Measurements from ENCODE around the gene HERPUD2.
"Not testable (repeated sequence)": the region's sequence is repeated elsewhere in the genome, so short reads cannot be mapped to it uniquely, and the experiment has no call there.

The HERPUD2 gene

DNA sequence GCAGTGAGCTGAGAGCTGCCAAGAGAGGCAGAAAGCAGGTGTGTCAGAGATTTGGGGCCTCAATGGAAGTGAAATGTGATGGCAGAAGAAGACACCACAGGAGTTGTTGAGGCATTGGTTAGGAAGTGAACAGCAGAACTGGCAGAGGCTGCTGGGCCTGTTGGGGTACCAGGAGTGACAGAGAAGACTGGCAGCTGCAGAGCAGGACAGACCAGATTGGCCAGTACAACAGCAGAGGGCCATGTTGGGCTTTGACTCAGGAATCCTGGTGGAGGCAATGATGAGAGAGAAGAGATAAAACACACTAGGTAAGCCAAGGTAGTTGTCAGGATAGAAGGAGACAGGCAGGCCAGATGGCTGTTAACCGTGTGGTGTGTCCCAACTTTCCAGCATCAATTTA is 19.9 kb upstream of the HERPUD2 start:
- no peak for DNase-seq (ENCODE audit: low read depth in 2 of 3, low spot score in 2 of 3)

DNA sequence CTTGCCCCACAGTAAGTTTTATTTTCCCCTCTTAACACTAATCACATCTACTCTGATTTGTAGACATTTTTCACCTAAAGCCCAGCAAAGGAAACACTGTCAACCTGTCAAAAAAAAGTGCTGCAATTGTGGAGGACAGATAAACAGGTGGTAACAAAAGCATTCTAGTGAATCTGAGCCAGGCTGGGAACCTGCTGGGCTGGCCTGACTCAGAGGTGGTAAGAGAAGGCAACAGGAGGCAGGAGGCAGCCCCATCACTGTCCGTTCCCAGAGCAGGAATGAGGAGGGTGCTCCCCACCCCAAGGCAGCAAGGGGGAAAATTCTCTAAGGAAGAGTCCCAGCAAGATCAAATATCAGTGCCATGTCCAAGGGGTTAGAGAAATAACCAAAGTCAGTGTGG is 19.5 kb upstream of the HERPUD2 start:
- DNase-seq (ENCODE audit: low read depth in 2 of 3, low spot score in 2 of 3): no peak

DNA sequence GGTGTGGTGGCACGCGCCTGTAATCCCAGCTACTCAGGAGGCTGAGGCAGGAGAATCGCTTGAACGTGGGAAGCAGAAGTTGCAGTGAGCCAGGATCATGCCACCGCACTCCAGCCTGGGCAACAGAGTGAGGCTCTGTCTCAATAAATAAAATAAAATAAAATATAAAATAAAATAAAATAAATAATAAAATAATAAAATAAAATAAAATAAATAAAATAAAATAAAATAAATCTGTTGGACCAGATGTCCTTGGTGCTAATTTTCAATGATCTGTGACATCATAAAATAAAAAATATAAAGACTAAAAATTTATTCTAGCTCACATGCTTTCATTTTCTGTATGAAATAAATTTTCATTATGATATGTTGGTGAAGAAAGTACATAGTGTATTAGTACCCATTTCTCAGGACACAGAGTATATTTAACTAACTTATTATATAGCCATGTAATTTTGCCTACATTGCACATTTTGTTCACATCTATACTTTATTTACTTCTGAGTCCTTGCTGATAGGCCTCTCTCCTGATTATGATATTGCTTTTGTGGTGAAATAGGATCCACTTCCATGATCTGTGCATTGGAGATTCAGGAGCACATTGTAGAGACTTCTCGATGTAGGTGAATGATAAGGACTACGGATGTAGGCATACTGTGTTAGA is 17.8 kb upstream of the HERPUD2 start:
- no peak for DNase-seq (ENCODE audit: low read depth in 2 of 3, low spot score in 2 of 3)

DNA sequence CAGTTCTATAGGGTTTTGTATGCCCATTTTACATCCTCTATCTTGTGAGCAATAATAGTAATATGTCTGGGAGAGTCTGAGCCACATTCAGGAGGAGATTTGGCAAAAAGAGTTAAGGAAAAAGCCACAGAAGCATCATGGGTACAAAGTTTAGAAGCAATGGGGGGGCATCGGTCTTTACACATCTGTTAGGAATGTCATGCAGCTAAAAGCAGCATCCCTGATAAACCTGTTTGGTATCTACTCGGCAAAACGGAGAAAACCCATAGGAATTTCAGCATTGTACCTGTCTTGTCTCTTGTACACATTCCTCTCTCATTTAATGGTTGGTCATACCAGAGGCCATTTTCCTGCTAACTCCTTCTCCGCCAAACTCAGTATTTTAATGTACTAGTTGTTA is 12.5 kb upstream of the HERPUD2 start:
- no peak for DNase-seq (ENCODE audit: low read depth in 2 of 3, low spot score in 2 of 3)

- no peak for DNase-seq (ENCODE audit: low read depth in 2 of 3, low spot score in 2 of 3)
Measured at GRCh38 chr7:35705932-35706461, 11.1 kb upstream of the HERPUD2 start.

DNA sequence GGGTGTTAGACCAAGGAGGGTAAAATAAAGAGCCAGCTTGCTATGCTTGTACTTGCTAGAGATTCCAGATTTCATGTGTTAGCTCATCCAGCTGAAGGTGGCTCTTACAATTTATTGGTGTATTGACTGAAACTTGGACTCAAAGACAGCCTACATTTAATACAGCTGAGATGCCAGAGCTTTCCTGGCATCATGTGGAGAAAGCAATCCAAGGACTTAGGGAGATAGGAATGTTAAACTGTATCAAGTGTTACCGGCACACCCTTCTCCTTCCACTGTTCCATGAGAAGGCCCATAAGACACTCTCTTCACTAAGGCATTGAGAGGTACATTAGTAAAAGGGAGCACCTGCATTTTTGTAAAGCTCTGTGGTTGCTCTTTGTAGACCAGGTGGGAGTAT is 9.3 kb upstream of the HERPUD2 start:
- no peak for DNase-seq (ENCODE audit: low read depth in 2 of 3, low spot score in 2 of 3)

- DNase-seq (ENCODE audit: low read depth in 2 of 3, low spot score in 2 of 3): no peak
Measured at GRCh38 chr7:35702541-35702940, 7.6 kb upstream of the HERPUD2 start.

DNA sequence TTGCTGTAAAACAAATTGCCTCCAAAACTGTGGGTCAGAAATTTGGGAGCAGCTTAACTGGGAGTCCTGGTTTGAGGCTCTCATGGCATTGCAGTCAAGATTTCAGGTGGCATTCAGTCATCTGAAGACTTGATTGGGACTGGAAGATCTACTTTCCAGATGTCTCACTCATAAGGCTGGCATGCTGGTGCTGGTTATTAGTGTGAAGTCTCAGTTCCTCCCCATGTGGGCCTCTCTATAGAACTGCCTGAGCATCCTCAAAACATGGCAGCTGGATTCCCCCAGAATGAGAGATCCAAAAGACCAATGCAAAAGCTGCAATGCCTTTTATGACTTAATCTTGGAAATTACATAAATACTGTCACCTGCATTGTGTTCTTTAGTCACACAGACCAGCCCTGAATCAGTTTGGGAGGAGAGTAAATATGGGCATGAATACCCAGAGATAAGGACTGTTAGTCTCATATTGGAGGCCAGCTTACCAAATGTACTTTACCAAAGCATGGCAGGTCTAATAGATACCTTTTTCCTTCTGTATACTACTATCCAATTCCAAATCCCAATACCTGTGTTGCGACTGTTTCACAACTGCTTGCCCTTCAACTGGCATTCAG is 6.5 kb upstream of the HERPUD2 start:
- DNase-seq (ENCODE audit: low read depth in 2 of 3, low spot score in 2 of 3): no peak

GRCh38 chr7:35700865-35701264 is 5.9 kb upstream of the HERPUD2 start:
- no peak for DNase-seq (ENCODE audit: low read depth in 2 of 3, low spot score in 2 of 3)

DNA sequence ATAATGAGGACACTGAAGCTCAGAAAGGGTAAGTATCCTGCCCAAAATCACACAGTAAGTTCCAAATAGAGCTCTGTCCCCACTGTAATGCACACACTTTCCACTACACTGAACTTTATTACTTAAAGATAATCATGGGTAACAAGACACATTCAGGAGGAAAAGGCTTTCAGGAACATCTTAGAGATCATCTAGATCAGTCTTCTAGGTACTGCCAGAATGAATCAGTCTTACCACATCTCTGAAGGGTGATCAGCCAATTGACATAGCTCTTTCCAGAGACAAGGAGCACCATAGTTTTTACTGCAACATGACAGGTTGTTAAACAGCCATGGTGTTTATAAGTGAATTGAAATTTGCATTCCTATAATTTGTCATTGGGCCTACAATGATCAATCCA is 5.4 kb upstream of the HERPUD2 start:
- DNase-seq (ENCODE audit: low read depth in 2 of 3, low spot score in 2 of 3): no peak

GRCh38 chr7:35699796-35700305 is 4.9 kb upstream of the HERPUD2 start:
- no peak for DNase-seq (ENCODE audit: low read depth in 2 of 3, low spot score in 2 of 3)

GRCh38 chr7:35698382-35698781 is 3.4 kb upstream of the HERPUD2 start:
- not testable (repeated sequence) for DNase-seq (ENCODE audit: low read depth in 2 of 3, low spot score in 2 of 3)

DNA sequence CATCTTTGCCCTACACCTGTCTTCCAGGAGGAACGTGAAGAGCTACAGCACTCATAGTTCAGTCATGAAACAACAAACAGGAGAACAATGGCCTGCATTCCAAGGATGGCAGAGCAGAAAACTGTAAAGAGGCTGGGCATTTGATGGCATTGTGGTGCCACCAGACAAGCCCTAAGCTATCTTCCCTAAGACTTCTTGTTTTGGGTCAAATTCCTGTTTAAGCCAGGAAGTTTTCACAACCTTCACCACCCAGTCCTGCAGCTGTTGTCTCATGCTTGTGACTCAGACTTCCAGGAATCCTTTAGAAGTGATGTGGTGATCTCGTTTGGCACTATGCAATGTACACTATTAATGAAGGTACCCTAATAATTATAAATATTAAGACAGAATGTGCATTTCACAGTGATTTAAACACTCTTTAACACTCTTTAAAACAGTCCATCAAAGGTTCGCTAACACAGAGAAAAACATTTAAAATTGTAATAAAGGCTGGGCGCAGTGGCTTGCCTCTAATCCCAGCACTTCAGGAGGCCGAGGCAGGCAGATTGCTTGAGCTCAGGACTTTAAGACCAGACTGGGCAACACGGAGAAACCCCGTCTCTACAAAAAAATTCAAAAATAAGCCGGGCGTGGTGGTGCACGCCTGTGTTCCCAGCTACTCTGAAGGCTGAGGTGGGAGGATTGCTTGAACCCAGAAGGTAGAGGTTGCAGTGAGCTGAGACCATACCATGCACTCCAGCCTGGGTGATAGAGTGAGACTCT is 2.7 kb upstream of the HERPUD2 start:
- DNase-seq (ENCODE audit: low read depth in 2 of 3, low spot score in 2 of 3): no peak

DNA sequence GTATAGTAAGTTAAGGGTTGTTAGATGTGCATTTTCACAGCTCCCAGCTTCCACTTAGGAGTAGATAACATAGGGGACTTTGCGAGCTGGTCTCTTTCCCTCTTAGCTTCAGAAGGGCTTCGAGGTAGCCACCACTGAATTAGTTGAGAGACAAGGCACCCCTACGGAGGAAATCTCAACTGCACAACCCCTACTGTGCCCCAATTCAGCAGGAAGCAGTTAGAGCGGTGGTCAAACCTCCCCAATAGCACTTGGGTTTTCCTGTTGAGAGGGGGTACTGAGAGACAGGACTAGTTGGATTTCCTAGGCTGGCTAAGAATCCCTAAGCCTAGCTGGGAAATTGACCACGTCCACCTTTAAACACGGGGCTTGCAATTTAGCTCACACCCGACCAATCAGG is 1.1 kb upstream of the HERPUD2 start:
- no peak for DNase-seq (ENCODE audit: low read depth in 2 of 3, low spot score in 2 of 3)

DNA sequence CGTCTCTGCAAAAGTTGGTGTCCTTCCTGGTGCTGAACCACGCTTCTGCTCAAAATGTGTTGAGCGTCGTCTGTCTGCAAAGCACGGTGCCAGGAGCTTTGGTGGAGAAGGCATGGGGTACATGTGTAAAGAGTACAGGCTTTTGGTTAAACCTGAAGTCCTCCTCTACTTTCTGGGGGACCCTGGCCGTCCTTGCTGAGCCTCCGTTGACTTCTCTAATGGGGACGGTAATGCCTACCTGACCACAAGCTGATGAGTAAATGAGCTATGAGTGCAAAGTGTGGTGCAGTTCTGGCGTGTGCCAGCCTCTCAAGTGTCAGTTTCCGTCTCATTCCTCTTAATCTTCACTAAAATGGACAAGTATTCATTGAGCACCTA is 527 bp upstream of the HERPUD2 start:
- no peak for DNase-seq (ENCODE audit: low read depth in 2 of 3, low spot score in 2 of 3)

GRCh38 chr7:35694161-35694783 is 663 bp downstream of the HERPUD2 start:
- DNase-seq (ENCODE audit: low read depth in 2 of 3, low spot score in 2 of 3): no peak

- DNase-seq (ENCODE audit: low read depth in 2 of 3, low spot score in 2 of 3): no peak
Measured at GRCh38 chr7:35691827-35692307, 3.1 kb downstream of the HERPUD2 start.

GRCh38 chr7:35691366-35691765 is 3.6 kb downstream of the HERPUD2 start:
- DNase-seq (ENCODE audit: low read depth in 2 of 3, low spot score in 2 of 3): no peak

- DNase-seq (ENCODE audit: low read depth in 2 of 3, low spot score in 2 of 3): not testable (repeated sequence)
Measured at GRCh38 chr7:35690614-35691013, 4.3 kb downstream of the HERPUD2 start.

- no peak for DNase-seq (ENCODE audit: low read depth in 2 of 3, low spot score in 2 of 3)
Measured at GRCh38 chr7:35685781-35686180, 9.2 kb downstream of the HERPUD2 start.

DNA sequence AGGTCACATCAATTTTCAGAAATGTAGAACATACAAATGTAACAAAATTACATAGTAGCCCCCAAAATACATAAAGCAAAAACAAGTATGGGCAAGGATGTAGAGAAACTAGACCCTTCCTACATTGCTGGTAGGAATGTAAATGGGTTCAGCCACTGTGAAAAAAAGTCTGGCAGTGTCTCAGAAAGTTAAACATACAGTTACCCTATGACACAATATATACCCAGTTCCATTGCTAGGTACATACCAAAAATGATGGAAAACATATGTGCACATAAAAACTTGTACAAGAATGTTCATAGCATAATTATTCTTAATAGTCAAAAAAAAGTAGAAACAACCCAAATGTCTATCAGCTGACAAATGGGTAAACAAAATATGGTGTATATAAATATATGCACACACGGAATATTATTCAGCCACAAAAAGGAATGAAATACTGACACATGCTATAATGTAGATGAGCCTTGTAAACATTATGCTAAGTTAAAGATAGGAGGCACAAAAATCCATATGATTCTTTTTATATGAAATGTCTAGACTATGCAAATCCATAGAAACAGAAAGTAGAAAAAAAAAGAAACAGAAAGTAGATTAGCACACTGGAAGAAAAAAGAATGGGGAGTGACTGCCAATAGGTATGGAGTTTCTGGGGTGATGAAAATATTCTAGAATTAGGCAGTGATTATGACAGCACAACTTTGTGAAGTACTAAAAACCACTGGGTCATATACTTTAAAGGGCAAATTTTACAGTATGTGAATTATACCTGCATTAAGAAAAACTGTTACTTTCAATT is 13.5 kb downstream of the HERPUD2 start:
- no peak for DNase-seq (ENCODE audit: low read depth in 2 of 3, low spot score in 2 of 3)
